GM18909 (cell line): ENCODE results near the gene IMMT.

Source experiments
- ATAC-seq: cut with Tn5 transposase; IDR thresholded peaks from one replicate; pipeline ENCODE4 v1.9.1; 2021; ENCODE audit warnings: mild to moderate bottlenecking; ENCODE audit not compliant: unreplicated experiment, poor library complexity

Gene IMMT

DNA sequence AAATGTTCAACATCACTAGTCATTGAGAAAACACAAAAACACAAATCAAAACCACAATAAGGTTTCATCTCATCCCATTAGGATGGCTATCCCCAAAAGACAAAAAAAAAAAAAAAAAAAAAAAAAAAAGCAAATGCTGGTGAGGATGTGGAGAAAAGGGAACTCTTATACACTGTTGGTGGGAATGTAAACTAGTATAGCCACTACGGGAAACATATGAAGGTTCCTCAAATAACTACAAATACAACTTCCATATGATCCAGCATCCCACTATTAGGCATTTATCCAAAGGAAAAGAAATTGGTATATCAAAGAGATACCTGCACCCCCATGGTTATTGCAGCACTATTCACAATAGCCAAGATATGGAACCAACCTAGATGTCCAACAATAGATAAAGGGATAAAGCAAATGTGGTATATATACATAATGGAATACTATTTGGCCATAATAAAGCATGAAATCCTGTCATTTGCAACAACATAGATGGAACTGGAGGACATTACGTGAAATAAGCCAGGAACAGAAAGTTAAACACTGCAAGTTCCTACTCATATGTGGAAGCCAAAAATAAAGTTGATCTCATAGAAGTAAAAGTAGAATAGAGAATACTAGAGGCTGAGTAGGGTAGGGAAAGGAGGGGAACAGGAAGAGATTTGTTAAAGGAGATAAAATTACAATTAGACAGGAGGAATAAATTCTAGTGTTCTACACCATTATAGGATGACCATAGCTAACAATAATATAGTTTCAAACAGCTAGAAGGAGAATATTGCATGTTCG, 98.0 kb downstream of the IMMT start:
- ATAC-seq, result no peak

DNA sequence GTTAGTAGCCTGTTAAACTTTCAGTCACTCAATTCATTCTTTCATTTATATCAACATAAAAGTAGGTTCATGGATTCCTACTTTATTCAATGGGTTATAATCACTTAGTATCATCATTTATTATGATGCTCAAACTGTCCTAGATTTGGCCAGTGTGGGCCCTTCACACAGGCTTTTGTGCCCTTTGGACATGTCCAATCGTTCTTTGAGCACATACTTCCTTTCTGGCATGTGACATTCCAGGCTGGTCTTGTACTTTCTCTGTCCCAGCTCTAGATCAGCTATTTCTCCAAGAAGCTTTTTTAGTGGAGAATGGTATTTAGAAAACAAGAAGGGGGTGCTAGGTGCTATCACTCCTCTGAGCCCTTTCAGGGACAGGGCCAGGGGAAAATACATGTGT, 101.0 kb downstream of the IMMT start:
- ATAC-seq, result no peak
